Thyroid gland (tissue), 4 donors: Measurements from ENCODE around the gene FSTL4.

Experiments
- POLR2A ChIP-seq, 2 donors: fragments of 450-650 bp; IDR thresholded peaks; one replicate each; pipeline ENCODE4 v1.6.1; 2017; ENCODE audit warnings: antibody characterized with exemption in 2 of 2, mild to moderate bottlenecking in 2 of 2, moderate library complexity in 1 of 2
- TF ChIP-seq, protein P1 (sequence below), 6 experiments: fragments of 200-600 bp in 3 of 6; fragments of 450-650 bp in 3 of 6; sonication (generic) in 3 of 6; IDR thresholded peaks; one replicate each; pipeline ENCODE4 v1.5.1; 2016 to 2019; ENCODE audit warnings: antibody characterized with exemption in 6 of 6, mild to moderate bottlenecking in 2 of 6, inconsistent platforms in 1 of 6, moderate library complexity in 1 of 6

DNA sequence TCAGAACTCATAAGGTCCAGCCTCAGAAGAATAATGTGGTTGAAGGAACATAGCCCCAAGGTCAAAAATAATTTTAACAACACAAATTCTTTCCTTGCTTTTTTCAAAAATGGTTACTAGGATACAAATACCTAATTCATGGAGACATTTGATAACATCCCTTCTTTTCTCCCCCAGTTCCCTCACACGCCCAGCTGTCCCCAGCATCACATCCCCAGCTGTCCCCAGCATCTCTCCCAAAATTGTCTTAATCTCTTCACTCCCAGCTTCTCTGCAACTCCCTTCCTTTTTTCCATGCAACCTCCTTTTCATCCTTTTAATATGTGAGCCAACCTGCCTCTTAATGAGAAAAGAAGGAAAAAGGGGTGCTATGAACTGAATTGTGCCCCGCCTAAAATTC lies 77.8 kb downstream of the FSTL4 start:
- TF ChIP-seq, protein P1, sequence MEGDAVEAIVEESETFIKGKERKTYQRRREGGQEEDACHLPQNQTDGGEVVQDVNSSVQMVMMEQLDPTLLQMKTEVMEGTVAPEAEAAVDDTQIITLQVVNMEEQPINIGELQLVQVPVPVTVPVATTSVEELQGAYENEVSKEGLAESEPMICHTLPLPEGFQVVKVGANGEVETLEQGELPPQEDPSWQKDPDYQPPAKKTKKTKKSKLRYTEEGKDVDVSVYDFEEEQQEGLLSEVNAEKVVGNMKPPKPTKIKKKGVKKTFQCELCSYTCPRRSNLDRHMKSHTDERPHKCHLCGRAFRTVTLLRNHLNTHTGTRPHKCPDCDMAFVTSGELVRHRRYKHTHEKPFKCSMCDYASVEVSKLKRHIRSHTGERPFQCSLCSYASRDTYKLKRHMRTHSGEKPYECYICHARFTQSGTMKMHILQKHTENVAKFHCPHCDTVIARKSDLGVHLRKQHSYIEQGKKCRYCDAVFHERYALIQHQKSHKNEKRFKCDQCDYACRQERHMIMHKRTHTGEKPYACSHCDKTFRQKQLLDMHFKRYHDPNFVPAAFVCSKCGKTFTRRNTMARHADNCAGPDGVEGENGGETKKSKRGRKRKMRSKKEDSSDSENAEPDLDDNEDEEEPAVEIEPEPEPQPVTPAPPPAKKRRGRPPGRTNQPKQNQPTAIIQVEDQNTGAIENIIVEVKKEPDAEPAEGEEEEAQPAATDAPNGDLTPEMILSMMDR (IDR thresholded peaks at IDR 0.05) = no peak
- no peak for TF ChIP-seq POLR2A (IDR thresholded peaks at IDR 0.05)
